ENCODE data around the gene AFG3L2. TPM values are rescaled to one million over a fixed set of nuclear protein-coding genes. Genes with fewer than 3 reads are reported as not detected.

AFG3L2 gene
- total RNA-seq, 1 donor from 2014 or later: 31.7 TPM

DNA sequence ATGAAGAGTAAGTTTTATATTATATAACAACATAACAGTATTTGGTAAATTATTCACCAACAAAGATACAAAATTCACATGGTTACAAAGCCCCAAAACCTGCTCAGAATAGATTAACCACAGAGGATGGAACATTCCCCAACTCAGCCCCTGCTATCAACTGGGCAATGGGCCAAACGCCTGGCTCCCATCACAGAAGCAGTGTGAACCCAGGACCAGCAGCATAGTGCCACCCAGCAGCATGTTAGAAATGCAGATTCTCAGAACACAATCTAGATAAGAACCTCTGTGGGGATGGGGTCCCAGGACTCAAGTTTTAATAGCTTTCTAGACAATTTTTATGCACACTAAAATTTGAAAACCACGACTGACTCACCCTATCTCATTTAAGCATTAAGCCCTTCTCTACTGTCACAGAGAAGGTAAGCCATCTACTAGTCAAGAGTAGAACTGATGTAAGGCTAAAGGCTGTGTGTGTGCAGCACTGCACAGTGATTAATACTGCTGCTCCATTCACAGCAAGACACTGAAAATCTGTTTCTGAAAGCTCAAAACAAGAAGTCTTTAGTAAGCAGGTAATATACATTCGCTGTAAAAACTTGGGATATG is 15.2 kb downstream of the AFG3L2 start:
- no peak for DNase-seq (ENCODE audit: low read depth in 2 of 2)

- peak in 1 of 2 donors; percentile 51 for DNase-seq (ENCODE audit: low read depth in 2 of 2)
Measured at GRCh38 chr18:12359515-12359927, 17.5 kb downstream of the AFG3L2 start.

GRCh38 chr18:12352188-12352587 is 24.8 kb downstream of the AFG3L2 start:
- peak in 1 of 2 donors; percentile 62 for DNase-seq (ENCODE audit: low read depth in 2 of 2)

DNA sequence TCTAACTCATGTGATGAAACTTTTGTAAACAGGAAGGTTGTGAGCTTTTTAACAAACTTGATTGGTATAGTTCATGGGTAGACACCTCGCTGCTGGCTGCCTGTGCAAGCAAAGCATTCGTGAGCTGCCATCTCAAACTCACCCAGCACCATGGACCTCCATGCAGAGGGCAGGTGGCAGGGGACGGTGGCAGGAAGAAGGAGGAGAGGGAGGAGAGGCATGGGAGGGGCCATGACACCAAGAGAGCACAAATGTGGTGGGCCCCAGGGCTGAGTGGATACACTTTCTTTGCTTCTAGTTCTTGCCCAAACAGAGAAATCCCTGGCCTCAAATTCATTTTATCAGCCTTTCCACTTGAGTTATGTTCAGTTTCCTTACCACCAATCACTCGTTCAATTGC is 29.1 kb downstream of the AFG3L2 start:
- DNase-seq (ENCODE audit: low read depth in 2 of 2): no peak

GRCh38 chr18:12346240-12346565 is 30.8 kb downstream of the AFG3L2 start:
- DNase-seq (ENCODE audit: low read depth in 2 of 2): no peak

DNA sequence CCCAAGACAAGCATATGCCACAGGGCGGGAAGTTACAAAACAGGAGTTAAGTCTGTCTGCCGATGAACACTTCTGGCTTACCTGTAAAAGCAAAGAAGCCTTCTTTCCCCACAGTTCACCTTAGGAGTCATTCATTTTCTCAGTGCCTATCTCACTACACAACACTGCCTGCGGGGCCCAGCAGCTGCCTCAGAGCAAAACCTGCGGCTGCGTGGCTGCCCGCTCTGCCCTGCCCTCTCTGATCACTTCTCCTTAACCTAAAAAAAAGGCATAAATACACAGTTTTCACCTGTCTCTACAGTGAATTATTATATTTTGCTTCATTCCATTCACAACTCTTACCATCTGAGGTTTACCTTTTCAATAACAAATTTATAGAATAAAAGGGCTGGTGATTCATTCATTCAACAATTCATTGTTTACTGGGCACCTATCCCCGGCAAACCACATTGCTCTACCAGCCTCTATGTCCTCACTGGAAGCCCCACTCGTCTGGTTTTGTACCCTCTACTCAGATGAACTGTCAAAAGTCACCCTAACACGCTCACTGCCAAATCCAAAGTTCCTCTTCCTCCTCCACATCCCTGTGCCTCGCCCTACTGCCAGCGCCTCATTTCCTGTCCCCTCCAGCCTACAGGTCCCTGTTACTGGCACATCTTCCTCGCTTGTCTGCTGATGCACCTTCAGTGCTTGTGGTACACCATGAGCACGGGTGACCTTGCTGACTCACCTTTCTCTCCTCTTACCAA is 31.4 kb downstream of the AFG3L2 start:
- DNase-seq (ENCODE audit: low read depth in 2 of 2): no peak

- DNase-seq (ENCODE audit: low read depth in 2 of 2): no peak
Measured at GRCh38 chr18:12342661-12343060, 34.4 kb downstream of the AFG3L2 start.

DNA sequence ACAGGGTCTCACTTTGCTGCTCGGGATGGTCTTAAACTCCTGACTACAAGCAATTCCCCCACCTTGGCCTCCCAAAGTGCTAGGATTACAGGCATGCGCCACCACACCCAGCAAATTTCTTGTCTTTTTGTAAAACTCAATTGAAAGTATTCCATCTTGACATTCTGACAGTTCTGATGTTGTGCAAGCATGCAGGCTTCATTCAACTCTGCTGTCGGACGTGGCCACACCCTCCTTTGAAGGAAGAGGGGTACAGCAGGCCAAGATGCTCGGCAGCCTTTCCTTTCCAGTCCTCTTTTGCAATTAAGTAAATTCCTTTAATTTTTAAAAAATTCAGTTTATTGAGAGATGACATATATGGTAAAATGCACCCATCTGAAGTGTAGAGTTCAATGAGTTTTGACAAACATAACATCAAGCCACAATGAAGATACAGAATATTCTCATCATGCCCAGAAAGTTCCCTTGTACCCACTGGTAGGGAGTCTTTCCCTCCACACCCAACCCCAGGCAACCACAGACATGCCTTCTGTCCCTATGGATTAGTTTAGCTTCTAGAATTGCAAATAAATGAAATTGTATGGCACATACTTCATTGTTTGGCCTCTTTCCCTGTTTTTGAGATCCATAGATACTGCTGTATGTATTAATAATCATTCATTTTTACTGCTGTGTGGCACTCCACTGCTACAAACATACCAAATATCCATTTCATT is 35.9 kb downstream of the AFG3L2 start:
- no peak for DNase-seq (ENCODE audit: low read depth in 2 of 2)

GRCh38 chr18:12338382-12338781 is 38.6 kb downstream of the AFG3L2 start:
- DNase-seq (ENCODE audit: low read depth in 2 of 2): no peak

GRCh38 chr18:12336887-12337286 is 40.1 kb downstream of the AFG3L2 start:
- peak in 1 of 2 donors; percentile 47 for DNase-seq (ENCODE audit: low read depth in 2 of 2)

DNA sequence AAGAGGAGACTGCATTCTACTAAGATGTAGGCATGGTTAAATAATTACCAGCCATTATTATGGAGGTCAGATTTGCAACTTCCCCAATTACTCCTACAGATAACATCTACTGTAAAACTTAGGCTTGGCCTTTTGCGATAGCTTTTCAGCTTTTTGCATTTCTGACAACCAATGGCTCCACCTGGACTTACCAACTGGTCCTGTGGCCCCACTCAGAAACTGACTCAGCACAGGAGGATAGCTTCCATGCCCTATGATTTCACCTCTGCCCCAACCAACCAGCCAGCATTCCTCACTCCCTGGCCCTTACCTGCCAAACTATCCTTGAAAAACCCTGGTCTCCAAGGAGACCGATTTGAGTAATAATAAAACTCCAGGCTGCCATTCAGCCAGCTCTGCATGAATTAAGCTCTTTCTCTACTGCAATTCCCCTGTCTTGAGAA is 40.8 kb downstream of the AFG3L2 start:
- no peak for DNase-seq (ENCODE audit: low read depth in 2 of 2)

GRCh38 chr18:12335503-12335902 is 41.5 kb downstream of the AFG3L2 start:
- DNase-seq (ENCODE audit: low read depth in 2 of 2): no peak

- no peak for DNase-seq (ENCODE audit: low read depth in 2 of 2)
Measured at GRCh38 chr18:12334863-12335262, 42.2 kb downstream of the AFG3L2 start.

DNA sequence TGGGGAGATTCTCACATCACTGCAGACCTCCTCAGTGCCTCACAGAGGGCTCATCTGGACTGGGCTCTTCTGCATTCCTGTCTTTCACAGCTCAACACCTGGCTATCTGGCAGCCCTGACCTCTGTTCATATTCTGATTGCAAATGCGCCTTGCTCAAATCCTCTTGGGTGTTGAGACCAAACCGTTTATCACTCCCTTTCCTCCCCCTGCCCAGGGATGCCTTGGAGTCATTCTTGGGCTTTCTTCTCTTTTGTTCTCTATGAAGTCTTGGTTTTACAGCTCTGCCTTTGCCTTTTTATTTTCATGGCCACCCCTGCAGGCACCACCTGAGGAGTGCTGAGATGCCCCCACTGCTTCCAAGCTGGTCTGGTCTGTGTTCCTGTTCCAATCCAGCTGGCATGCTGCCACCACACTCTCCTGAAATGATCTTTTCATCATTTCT is 42.6 kb downstream of the AFG3L2 start:
- no peak for DNase-seq (ENCODE audit: low read depth in 2 of 2)

DNA sequence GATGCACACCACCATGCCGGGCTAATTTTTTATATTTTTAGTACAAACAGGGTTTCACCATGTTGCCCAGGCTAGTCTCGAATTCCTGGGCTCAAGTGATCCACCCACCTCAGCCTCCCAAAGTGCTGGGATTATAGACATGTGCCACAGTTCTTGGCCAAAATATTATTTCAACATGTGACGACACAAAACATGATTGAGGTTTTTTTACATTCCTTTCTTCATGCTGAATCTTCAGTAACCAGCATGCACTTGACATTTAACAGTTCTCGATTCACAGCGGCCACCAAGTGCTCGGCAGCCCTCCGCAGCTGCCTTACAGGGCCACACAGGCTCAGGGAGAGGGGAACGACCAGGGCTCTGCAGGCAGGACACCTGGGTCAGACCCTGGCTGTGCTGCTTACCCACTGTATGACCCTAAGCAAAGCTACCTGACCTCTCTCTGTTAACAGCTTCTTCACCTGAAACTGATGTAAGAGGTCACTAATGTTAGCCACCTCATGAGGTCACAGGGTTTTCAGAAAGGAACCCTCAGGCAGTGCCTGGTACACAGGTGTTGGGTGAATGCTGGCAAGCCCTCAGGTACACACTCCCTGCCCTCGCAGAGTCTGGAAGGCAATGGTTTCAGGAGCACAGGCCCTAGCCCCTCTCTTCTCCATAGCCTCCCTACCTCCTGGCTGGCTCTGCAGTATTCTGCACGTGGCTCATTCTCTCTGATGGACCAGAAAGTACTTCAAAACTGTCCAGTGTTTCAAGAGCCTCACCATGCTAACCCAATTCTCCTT is 43.3 kb downstream of the AFG3L2 start:
- DNase-seq (ENCODE audit: low read depth in 2 of 2): no peak

DNA sequence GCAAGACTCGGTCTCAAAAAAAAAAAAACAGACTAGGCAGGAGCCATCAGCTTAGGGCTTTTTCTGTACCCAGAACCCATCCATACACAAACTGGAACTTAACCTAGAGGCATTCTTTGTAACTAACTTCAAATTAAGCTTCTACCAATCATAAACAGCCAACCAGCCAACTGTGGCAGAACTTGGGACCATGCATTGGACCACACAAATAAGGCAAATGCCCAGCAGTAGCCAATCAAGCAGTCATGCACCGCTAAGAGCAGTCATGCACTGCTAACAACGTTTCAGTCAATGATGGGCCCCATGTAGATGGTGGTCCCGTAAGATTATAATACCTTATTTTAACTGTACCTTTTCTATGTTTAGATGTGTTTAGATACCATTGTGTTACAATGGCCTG is 46.3 kb downstream of the AFG3L2 start:
- DNase-seq (ENCODE audit: low read depth in 2 of 2): no peak

GRCh38 chr18:12329125-12329698 is 47.8 kb downstream of the AFG3L2 start:
- DNase-seq (ENCODE audit: low read depth in 2 of 2): no peak

- DNase-seq (ENCODE audit: low read depth in 2 of 2): no peak
Measured at GRCh38 chr18:12328179-12328823, 48.7 kb downstream of the AFG3L2 start.

- DNase-seq (ENCODE audit: low read depth in 2 of 2): peak; percentile 82 to 89
Measured at GRCh38 chr18:12327510-12328178, 49.4 kb downstream of the AFG3L2 start.

DNA sequence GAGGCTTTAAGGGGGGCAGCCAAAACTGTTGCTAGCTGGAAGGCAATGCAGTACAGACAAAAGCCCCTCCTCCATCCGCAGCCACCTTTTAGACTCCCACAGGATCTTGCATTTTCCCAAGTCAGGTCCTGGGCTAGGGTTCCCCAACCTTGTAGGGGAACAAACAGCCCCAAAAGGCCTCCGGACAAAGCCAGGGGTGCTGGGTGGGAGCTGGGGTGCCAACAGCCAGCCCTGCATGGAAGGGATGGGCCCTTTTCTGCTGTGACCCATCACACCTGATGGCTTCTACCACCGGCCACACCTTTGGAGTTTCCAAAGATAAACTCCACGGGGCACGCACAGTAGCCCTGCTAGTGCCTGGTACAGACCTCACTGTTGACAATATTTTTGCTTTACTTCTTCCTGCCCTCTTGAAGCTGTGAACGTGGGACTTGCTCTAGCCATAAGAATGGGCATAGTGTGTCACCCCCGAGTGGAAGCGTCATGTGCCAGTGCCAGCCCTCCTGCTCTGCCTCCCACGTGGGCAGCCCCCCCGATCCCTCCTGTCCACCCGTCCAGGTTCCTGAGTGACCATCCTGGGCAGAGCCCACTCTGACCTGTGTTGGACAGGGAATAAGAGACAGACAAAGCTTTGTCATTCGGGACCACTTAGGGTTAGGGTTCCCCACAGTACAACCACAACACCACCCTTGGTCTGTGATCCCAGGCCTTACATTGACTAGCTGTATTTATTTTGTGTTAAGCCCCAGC is 50.1 kb downstream of the AFG3L2 start:
- no peak for DNase-seq (ENCODE audit: low read depth in 2 of 2)

Measured in lung microvascular endothelial cell (primary cell).